ENCODE data around the gene KIRREL1. TPM values are rescaled to one million over a fixed set of nuclear protein-coding genes. Genes with fewer than 3 reads are reported as not detected.

Gene KIRREL1
- total and polyA plus RNA-seq, 2 of the 13 experiments (the other 11 are each of a cell fraction or from before 2014, with no cell fraction given): 0.02 to 0.03 TPM

DNA sequence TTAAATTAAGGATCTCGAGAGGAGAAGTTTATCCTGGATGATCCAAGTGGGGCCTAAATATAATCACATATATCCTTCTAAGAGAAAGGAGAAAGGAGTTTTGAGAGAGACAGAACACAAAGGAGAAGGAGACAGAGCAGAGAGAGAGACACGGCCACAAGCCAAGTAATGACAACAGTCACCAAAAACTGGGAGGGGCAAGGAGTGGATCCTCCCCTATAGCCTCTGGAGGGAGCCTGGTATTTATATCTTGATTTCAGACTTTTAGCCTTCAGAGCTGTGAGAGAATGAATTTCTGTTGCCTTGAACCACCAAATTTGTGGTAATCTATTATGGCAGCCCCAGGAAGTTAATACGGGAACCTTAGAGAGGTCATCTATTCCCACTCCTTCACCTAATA, 137.8 kb downstream of the KIRREL1 start (continued):
- no peak for TF ChIP-seq FOXA1 (IDR thresholded peaks at IDR 0.05)
- TF ChIP-seq FOXA1 (CRISPR knock-in tag; IDR thresholded peaks at IDR 0.05): no peak
- no peak for TF ChIP-seq MTF2 (CRISPR knock-in tag; IDR thresholded peaks at IDR 0.05; ENCODE audit: borderline replicate concordance)
- no peak for TF ChIP-seq ZNF563 (CRISPR knock-in tag; IDR thresholded peaks at IDR 0.05)
- TF ChIP-seq NBN (conservative IDR thresholded peaks at IDR 0.05): no peak
- TF ChIP-seq, protein P1, sequence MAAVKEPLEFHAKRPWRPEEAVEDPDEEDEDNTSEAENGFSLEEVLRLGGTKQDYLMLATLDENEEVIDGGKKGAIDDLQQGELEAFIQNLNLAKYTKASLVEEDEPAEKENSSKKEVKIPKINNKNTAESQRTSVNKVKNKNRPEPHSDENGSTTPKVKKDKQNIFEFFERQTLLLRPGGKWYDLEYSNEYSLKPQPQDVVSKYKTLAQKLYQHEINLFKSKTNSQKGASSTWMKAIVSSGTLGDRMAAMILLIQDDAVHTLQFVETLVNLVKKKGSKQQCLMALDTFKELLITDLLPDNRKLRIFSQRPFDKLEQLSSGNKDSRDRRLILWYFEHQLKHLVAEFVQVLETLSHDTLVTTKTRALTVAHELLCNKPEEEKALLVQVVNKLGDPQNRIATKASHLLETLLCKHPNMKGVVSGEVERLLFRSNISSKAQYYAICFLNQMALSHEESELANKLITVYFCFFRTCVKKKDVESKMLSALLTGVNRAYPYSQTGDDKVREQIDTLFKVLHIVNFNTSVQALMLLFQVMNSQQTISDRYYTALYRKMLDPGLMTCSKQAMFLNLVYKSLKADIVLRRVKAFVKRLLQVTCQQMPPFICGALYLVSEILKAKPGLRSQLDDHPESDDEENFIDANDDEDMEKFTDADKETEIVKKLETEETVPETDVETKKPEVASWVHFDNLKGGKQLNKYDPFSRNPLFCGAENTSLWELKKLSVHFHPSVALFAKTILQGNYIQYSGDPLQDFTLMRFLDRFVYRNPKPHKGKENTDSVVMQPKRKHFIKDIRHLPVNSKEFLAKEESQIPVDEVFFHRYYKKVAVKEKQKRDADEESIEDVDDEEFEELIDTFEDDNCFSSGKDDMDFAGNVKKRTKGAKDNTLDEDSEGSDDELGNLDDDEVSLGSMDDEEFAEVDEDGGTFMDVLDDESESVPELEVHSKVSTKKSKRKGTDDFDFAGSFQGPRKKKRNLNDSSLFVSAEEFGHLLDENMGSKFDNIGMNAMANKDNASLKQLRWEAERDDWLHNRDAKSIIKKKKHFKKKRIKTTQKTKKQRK (IDR thresholded peaks at IDR 0.05; ENCODE audit: low read length): no peak

DNA sequence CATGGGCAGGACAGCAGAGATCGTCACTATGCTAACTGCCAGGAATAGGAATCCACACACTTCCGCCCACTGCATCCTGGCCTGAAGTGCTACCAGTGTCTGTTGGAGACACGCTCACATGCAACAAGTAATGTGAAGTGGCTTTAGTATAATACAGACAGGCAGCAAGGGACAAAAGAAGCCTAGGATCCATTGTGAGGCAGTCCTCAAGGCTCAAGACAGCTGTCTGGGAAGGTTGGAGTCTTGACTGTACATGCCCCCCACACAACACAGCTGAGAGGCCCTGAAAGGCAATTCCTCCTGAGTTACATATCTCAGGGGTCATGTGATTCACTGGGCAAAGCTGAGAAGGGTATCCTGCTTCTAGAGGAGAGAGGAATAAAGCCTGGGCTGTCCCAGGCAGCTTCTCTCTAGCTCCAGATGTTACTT, 147.3 kb downstream of the KIRREL1 start:
- 83% methylated on average over 1 of the region's 3 CpGs for WGBS (ENCODE audit: low lambda C conversion rate)
- CTCF ChIA-PET (ENCODE audit: low intra/inter-chr PET ratio, low total read pairs): no interaction called here
- no TSS peak for BruUV-seq (replicated peaks)
- no peak overlapping the region for H3K27ac ChIP-seq (ENCODE audit: extremely low read length, insufficient read depth, low read length)
- H3K9me3 ChIP-seq (ENCODE audit: low read length): no peaks in the 10 kb centered on the region
- H2AFZ ChIP-seq (ENCODE audit: low read length): no peak overlapping the region
- H3K4me1 ChIP-seq (ENCODE audit: insufficient read depth, low read length): no peaks in the 10 kb centered on the region
- DNase-seq (ENCODE audit: low spot score) (no peak), ATAC-seq (no peak), FAIRE-seq (no peak)
- H3K79me2 ChIP-seq (ENCODE audit: insufficient read depth, low read length): no peaks in the 10 kb centered on the region
- POLR2A ChIA-PET: no interaction called here
- no peaks in the 10 kb centered on the region for H3K27me3 ChIP-seq (ENCODE audit: control insufficient read depth in 1 of 2, insufficient read depth in 2 of 2, low read length in 2 of 2)
- intact Hi-C loops (cut with micrococcal nuclease; ENCODE audit: unreplicated experiment): no loop called here
- H3K4me2 ChIP-seq (ENCODE audit: low read depth, low read length): no peak overlapping the region
- no peaks in the 10 kb centered on the region for H3K36me3 ChIP-seq (replicated peaks in 1 of 2; ENCODE audit: control insufficient read depth in 1 of 2, insufficient read depth in 2 of 2, low read length in 2 of 2)
- H3K9ac ChIP-seq (ENCODE audit: insufficient read depth, low read depth, low read length): no peak overlapping the region
- in situ Hi-C loops (cut with HindIII; ENCODE audit: extremely low pct_ligation_motif_present, low pct_unique_long_range_greater_than_20kb): no loop called here
- no peaks in the 10 kb centered on the region for H4K20me1 ChIP-seq (ENCODE audit: insufficient read depth, low read length)
- no peak overlapping the region for H3K4me3 ChIP-seq (replicated peaks in 1 of 3; ENCODE audit: insufficient read depth in 1 of 3, low read depth in 2 of 3, low read length in 3 of 3)
- TF ChIP-seq PHF5A (CRISPR knock-in tag; IDR thresholded peaks at IDR 0.05; ENCODE audit: low read depth, unreplicated experiment) (no peak), ZNF773 (CRISPR knock-in tag; IDR thresholded peaks at IDR 0.05; ENCODE audit: borderline replicate concordance) (no peak), RFXANK (CRISPR knock-in tag; IDR thresholded peaks at IDR 0.05) (no peak), NFRKB (IDR thresholded peaks at IDR 0.05) (no peak), ARNT (IDR thresholded peaks at IDR 0.05) (no peak)
- TF ChIP-seq, protein P2, sequence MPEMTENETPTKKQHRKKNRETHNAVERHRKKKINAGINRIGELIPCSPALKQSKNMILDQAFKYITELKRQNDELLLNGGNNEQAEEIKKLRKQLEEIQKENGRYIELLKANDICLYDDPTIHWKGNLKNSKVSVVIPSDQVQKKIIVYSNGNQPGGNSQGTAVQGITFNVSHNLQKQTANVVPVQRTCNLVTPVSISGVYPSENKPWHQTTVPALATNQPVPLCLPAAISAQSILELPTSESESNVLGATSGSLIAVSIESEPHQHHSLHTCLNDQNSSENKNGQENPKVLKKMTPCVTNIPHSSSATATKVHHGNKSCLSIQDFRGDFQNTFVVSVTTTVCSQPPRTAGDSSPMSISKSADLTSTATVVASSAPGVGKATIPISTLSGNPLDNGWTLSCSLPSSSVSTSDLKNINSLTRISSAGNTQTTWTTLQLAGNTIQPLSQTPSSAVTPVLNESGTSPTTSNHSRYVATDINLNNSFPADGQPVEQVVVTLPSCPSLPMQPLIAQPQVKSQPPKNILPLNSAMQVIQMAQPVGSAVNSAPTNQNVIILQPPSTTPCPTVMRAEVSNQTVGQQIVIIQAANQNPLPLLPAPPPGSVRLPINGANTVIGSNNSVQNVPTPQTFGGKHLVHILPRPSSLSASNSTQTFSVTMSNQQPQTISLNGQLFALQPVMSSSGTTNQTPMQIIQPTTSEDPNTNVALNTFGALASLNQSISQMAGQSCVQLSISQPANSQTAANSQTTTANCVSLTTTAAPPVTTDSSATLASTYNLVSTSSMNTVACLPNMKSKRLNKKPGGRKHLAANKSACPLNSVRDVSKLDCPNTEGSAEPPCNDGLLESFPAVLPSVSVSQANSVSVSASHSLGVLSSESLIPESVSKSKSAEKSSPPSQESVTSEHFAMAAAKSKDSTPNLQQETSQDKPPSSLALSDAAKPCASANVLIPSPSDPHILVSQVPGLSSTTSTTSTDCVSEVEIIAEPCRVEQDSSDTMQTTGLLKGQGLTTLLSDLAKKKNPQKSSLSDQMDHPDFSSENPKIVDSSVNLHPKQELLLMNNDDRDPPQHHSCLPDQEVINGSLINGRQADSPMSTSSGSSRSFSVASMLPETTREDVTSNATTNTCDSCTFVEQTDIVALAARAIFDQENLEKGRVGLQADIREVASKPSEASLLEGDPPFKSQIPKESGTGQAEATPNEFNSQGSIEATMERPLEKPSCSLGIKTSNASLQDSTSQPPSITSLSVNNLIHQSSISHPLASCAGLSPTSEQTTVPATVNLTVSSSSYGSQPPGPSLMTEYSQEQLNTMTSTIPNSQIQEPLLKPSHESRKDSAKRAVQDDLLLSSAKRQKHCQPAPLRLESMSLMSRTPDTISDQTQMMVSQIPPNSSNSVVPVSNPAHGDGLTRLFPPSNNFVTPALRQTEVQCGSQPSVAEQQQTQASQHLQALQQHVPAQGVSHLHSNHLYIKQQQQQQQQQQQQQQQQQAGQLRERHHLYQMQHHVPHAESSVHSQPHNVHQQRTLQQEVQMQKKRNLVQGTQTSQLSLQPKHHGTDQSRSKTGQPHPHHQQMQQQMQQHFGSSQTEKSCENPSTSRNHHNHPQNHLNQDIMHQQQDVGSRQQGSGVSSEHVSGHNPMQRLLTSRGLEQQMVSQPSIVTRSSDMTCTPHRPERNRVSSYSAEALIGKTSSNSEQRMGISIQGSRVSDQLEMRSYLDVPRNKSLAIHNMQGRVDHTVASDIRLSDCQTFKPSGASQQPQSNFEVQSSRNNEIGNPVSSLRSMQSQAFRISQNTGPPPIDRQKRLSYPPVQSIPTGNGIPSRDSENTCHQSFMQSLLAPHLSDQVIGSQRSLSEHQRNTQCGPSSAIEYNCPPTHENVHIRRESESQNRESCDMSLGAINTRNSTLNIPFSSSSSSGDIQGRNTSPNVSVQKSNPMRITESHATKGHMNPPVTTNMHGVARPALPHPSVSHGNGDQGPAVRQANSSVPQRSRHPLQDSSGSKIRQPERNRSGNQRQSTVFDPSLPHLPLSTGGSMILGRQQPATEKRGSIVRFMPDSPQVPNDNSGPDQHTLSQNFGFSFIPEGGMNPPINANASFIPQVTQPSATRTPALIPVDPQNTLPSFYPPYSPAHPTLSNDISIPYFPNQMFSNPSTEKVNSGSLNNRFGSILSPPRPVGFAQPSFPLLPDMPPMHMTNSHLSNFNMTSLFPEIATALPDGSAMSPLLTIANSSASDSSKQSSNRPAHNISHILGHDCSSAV (CRISPR knock-in tag; IDR thresholded peaks at IDR 0.05; ENCODE audit: borderline replicate concordance): no peak

All from HepG2 (cell line).